GM12872 (cell line): ENCODE data around the gene FBXL5.

Experiments used
- CTCF ChIP-seq: IDR thresholded peaks from 3 replicates; pipeline ENCODE4 v1.5.1; 2011; ENCODE audit warnings: low read depth, mild to moderate bottlenecking, low read length, moderate library complexity; ENCODE audit not compliant: insufficient read depth

FBXL5 gene

GRCh38 chr4:15655223-15656037 lies at the start of gene FBXL5:
TSS of gene FBXL5 (minus strand) at chr4:15655357. CDS start at chr4:15655287, 70 bp downstream.
- TF ChIP-seq CTCF = no peak

- no peak for TF ChIP-seq CTCF
Measured at GRCh38 chr4:15704129-15704528, 49.0 kb upstream of the FBXL5 start.

GRCh38 chr4:15703439-15703838 lies 48.3 kb upstream of the FBXL5 start:
- no peak for TF ChIP-seq CTCF

GRCh38 chr4:15702941-15703403 lies 47.8 kb upstream of the FBXL5 start, which contains the start of gene BST1:
TSS of gene BST1 (plus strand) at chr4:15703065. CDS start at chr4:15703145, 80 bp downstream.
- no peak for TF ChIP-seq CTCF

GRCh38 chr4:15696866-15697265 lies 41.7 kb upstream of the FBXL5 start:
- TF ChIP-seq CTCF = no peak

- TF ChIP-seq CTCF = no peak
Measured at GRCh38 chr4:15695729-15696128, 40.6 kb upstream of the FBXL5 start.

GRCh38 chr4:15695240-15695699 lies 40.1 kb upstream of the FBXL5 start:
- no peak for TF ChIP-seq CTCF
